ENCODE measurements around the gene LRRN2.

The LRRN2 gene

GRCh38 chr1:204569478-204569877, 116.1 kb downstream of the LRRN2 start:
- DNase-seq: no peak
- in situ Hi-C loops (cut with MboI; ENCODE audit: low pct_unique_long_range_greater_than_20kb, low sequenced_read_pairs): loop anchor here (10.0 kb wide), 1 partner anchor 235 kb away; no protein-coding TSS in a partner anchor

DNA sequence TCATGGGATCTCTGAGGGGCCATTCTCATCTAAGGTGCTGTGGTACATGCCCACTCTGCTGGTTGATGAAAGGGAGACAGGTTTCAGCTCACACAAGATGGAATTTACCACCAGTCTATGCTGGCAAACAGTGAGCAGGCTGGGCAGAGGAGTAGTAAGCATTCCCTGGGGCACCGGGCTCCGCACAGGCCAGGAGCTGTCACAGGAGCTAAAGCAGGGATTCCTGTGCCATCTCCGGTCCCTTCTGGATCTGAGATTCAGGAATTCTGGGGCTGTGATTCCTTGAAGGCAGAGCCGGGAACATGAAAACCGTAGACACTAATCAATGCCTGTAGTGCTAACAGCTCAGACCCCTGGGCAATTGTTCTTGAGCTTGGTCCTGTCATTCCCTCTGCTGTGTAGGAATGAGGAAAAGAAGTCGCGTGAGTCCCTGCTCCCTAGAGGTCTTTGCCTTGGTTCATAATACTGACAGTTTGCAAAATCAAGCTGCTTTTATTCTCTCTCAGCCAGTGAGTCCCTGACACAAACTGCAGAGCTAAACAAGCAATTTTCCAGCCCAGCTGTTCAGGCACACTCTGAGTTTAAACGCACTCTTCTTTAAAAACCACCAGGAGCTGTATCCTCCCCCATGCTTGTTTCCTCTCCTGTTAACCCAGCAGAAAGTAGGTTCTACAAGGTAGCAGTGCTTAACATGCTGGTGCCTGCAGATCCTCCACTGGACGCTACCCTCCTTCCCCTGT, 116.8 kb downstream of the LRRN2 start:
- in situ Hi-C loops (cut with MboI; ENCODE audit: low pct_unique_long_range_greater_than_20kb, low sequenced_read_pairs): loop anchor here (10.0 kb wide), 1 partner anchor 236 kb away; no protein-coding TSS in a partner anchor
- no peak for DNase-seq
